GM12878 (cell line): ENCODE measurements around the gene PPFIA4. TPM values are rescaled to one million over a fixed set of nuclear protein-coding genes. Genes with fewer than 3 reads are reported as not detected.

Source experiments
- ATAC-seq: fragments of 200-7000 bp; cut with Tn5 transposase; 3 replicates; pipeline ENCODE4 v1.9.1; 2020; ENCODE audit warnings: mild to moderate bottlenecking, moderate library complexity
- BruUV-seq: library from RNA; stranded (reverse); fragments of 400-500 nt; replicated peaks from 2 replicates; lab custom pipeline; 2021; lab: Mats Ljungman, UMichigan
- CTCF ChIA-PET: fragments of 300-600 bp; sonication (Branson Sonifier 250); formaldehyde crosslinking; extraction: SDS; loops from one replicate; lab custom pipeline; 2021; ENCODE audit warnings: inconsistent platforms; lab: Yijun Ruan, JAX
- POLR2A ChIA-PET: fragments of 350-600 bp; formaldehyde crosslinking; extraction: SDS; loops from one replicate; lab custom pipeline; 2021; ENCODE audit warnings: inconsistent platforms; lab: Charles Lee
- RAD21 ChIA-PET: fragments of 300-600 bp; sonication (Branson Sonifier 250); formaldehyde crosslinking; loops from one replicate; lab custom pipeline; 2023; ENCODE audit warnings: antibody characterized with exemption; ENCODE audit not compliant: unreplicated experiment; lab: Charles Lee
- SMC1A ChIA-PET: fragments of 300-600 bp; sonication (Branson Sonifier 250); formaldehyde crosslinking; loops from one replicate; lab custom pipeline; 2023; ENCODE audit not compliant: unreplicated experiment, uncharacterized antibody; lab: Charles Lee
- DNase-seq: peaks from one replicate; pipeline ENCODE4 v3.0.0-alpha.2; 2011; ENCODE audit warnings: low read depth, low spot score
- FAIRE-seq: peaks from 3 replicates; lab custom pipeline; 2011; peaks lifted over from hg19 to GRCh38; lab: Jason Lieb, UNC
- H2AFZ ChIP-seq: 2 replicates; pipeline ENCODE4 v1.6.0; 2011; ENCODE audit warnings: low read depth, low read length, control low read depth; ENCODE audit not compliant: control insufficient read depth
- H3K27ac ChIP-seq: 2 replicates; pipeline ENCODE4 v1.5.1; 2011; ENCODE audit warnings: control low read depth; ENCODE audit not compliant: control insufficient read depth, insufficient read depth
- H3K27me3 ChIP-seq, 2 experiments: replicated peaks in 1 of 2; 2 replicates each; pipeline versions ENCODE4 v1.6.0 to v1.6.1; 2011; ENCODE audit warnings: low read length in 1 of 2; ENCODE audit not compliant: control insufficient read depth in 2 of 2, insufficient read depth in 2 of 2
- H3K36me3 ChIP-seq, 2 experiments: 2 replicates each; pipeline ENCODE4 v1.5.1; 2011; ENCODE audit warnings: low read length in 1 of 2; ENCODE audit not compliant: control insufficient read depth in 2 of 2, insufficient read depth in 2 of 2
- H3K4me1 ChIP-seq: 2 replicates; pipeline ENCODE4 v1.6.1; 2011; ENCODE audit warnings: mild to moderate bottlenecking, low read length, moderate library complexity, mixed read lengths; ENCODE audit not compliant: control insufficient read depth, insufficient read depth
- H3K4me2 ChIP-seq: 2 replicates; pipeline ENCODE4 v1.6.0; 2011; ENCODE audit warnings: control low read depth; ENCODE audit not compliant: control insufficient read depth, insufficient read depth
- H3K4me3 ChIP-seq: fragments of 200-600 bp; sonication (generic); 2 replicates; pipeline ENCODE4 v1.5.1; 2016
- H3K79me2 ChIP-seq: 2 replicates; pipeline ENCODE4 v1.6.0; 2011; ENCODE audit warnings: low read length; ENCODE audit not compliant: control insufficient read depth, insufficient read depth
- H3K9ac ChIP-seq: 2 replicates; pipeline ENCODE4 v1.8.0; 2011; ENCODE audit warnings: low read length, control low read depth, mixed read lengths; ENCODE audit not compliant: control insufficient read depth, insufficient read depth
- H3K9me3 ChIP-seq: replicated peaks from 3 replicates; pipeline ENCODE4 v1.5.1; 2011; ENCODE audit warnings: mild to moderate bottlenecking, low read length; ENCODE audit not compliant: control insufficient read depth, insufficient read depth
- H4K20me1 ChIP-seq: 2 replicates; pipeline ENCODE4 v1.6.0; 2011; ENCODE audit not compliant: control insufficient read depth, insufficient read depth
- RELA ChIP-seq: fragments of 450-650 bp; IDR thresholded peaks from 2 replicates; pipeline ENCODE4 v1.8.0; 2014; ENCODE audit warnings: borderline replicate concordance; ENCODE audit not compliant: partially characterized antibody
- SREBF2 ChIP-seq: IDR thresholded peaks from 2 replicates; pipeline ENCODE4 v1.6.1; 2012; ENCODE audit warnings: mild to moderate bottlenecking, low read length
- ZNF274 ChIP-seq: IDR thresholded peaks from one replicate; pipeline ENCODE4 v1.8.0; 2011; ENCODE audit not compliant: insufficient read length, insufficient read depth
- WGBS: methylation state at CpG from one replicate; pipeline ENCODE4 v1.1.6; 2016; ENCODE audit warnings: low lambda C conversion rate; ENCODE audit not compliant: insufficient replicate concordance, insufficient coverage; ENCODE audit errors: missing lambda C conversion rate; 5-methylcytosine and 5-hydroxymethylcytosine counted together
- in situ Hi-C: fragments of 300-500 bp; cut with MboI; formaldehyde crosslinking; loops from 9 replicates; pipeline ENCODE4 v1.14.3; 2018; ENCODE audit warnings: mixed read lengths
- intact Hi-C: fragments of 100-400 bp; cut with micrococcal nuclease; formaldehyde crosslinking; loops from one replicate; pipeline ENCODE4 v1.14.2; 2022; ENCODE audit not compliant: unreplicated experiment
- polyA plus RNA-seq, 11 experiments: library from polyadenylated mRNA; depleted of rRNA in 4 of 11; unstranded in 6 of 11; stranded (reverse) in 5 of 11; fragments of >200 nt; fragmentation: Nextera tagmentation in 4 of 11; fragmentation: Illumina TruSeq in 1 of 11; extraction: Ambion mirVana in 4 of 11; extraction: Trizol in 1 of 11; gene quantifications; 1 replicate in 1 of 11; 2 replicates in 10 of 11; pipeline versions ENCODE4 v1.2.1 to v1.2.3, GENCODE V29; 2011 to 2016; ENCODE audit warnings: inconsistent platforms in 2 of 11, missing spikeins in 2 of 11, low read depth in 1 of 11
- total RNA-seq, 4 experiments: library from RNA; depleted of rRNA in 3 of 4; stranded (reverse); fragments of >200 nt in 3 of 4; fragmentation: Illumina TruSeq in 1 of 4; extraction: Trizol in 1 of 4; gene quantifications; 2 replicates each; pipeline versions ENCODE4 v1.2.1 to v1.2.3, GENCODE V29; 2013 to 2021

PPFIA4 gene
- total and polyA plus RNA-seq, 10 of the 15 experiments (the other 5 are each of a cell fraction or from before 2014, with no cell fraction given): 0.02 to 19.7 (median 0.34) TPM; not detected in 1

- Histone ChIP-seq H3K36me3 (no peaks in the 10 kb centered on the region), H3K27ac (no peak overlapping the region), H4K20me1 (no peaks in the 10 kb centered on the region), H3K4me1 (no peaks in the 10 kb centered on the region), H3K9me3 (no peaks in the 10 kb centered on the region), H3K4me3 (no peak overlapping the region), H3K27me3 (peaks cover 3 to 9% of the 10 kb centered on the region in 2 experiments), H3K79me2 (no peaks in the 10 kb centered on the region), H3K9ac (no peak overlapping the region), H2AFZ (no peak overlapping the region), H3K4me2 (no peak overlapping the region)
- FAIRE-seq (no peak), ATAC-seq (no peak), DNase-seq (no peak)
- SMC1A ChIA-PET: interaction anchor here (0.6 to 1.9 kb wide), 3 partner anchors 20 to 612 kb away, joined by 3 to 6 read pairs (median 4); no protein-coding TSS in a partner anchor
- RAD21 ChIA-PET: interaction anchor here (1.3 to 1.5 kb wide), 2 partner anchors 95 kb away, joined by 3 to 4 read pairs; no protein-coding TSS in a partner anchor
- intact Hi-C loops: no loop called here
- BruUV-seq: no TSS peak
- 14% methylated on average over 7 of the region's 7 CpGs for WGBS
- TF ChIP-seq SREBF2 (no peak), RELA (no peak), ZNF274 (no peak)
- POLR2A ChIA-PET: interaction anchor here (0.6 kb wide), 1 partner anchor 55 kb away, joined by 5 read pairs; no protein-coding TSS in a partner anchor
- CTCF ChIA-PET: interaction anchor here (0.7 to 7.2 kb wide), 9 partner anchors 10 to 148 kb away, joined by 3 to 91 read pairs (median 4); no protein-coding TSS in a partner anchor
- in situ Hi-C loops: no loop called here
These were observed 94.2 kb downstream of the PPFIA4 start for GRCh38 chr1:203120325-203121153.
